HL-60 (cell line): Measurements from ENCODE around the gene PAK3.

Experiments used
- POLR2AphosphoS5 ChIP-seq: IDR thresholded peaks from 2 replicates; pipeline ENCODE4 v1.6.1; 2012; ENCODE audit warnings: low read depth
- SPI1 ChIP-seq: IDR thresholded peaks from 2 replicates; pipeline ENCODE4 v1.6.1; 2012; ENCODE audit warnings: low read depth, mild to moderate bottlenecking, borderline replicate concordance
- TF ChIP-seq, protein P1 (sequence below): IDR thresholded peaks from one replicate; pipeline ENCODE4 v1.5.1; 2011; ENCODE audit warnings: low read length, control low read depth, inconsistent platforms; ENCODE audit not compliant: insufficient read depth
- TF ChIP-seq, protein P2 (sequence below): IDR thresholded peaks from 2 replicates; pipeline ENCODE4 v1.6.1; 2012; ENCODE audit warnings: low read depth; ENCODE audit not compliant: insufficient replicate concordance

DNA sequence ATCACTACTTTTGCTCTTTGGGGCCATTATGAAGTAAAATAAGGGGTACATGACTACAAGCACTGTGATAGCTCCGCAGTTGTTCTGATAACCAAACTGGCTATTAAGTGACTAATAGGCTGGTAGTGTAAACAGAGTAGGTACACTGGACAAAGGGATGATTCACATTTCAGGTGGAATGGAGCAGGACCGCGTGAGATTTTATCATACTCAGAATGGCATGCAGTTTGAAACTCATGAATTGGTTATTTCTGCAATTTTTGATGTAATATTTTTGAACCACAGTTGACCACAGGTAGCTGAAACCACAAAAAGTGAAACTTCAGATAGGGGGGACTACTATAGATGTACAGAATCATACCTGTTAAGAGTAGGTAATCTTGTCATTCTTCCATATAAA lies 55.8 kb downstream of the PAK3 start:
- TF ChIP-seq, protein P1, sequence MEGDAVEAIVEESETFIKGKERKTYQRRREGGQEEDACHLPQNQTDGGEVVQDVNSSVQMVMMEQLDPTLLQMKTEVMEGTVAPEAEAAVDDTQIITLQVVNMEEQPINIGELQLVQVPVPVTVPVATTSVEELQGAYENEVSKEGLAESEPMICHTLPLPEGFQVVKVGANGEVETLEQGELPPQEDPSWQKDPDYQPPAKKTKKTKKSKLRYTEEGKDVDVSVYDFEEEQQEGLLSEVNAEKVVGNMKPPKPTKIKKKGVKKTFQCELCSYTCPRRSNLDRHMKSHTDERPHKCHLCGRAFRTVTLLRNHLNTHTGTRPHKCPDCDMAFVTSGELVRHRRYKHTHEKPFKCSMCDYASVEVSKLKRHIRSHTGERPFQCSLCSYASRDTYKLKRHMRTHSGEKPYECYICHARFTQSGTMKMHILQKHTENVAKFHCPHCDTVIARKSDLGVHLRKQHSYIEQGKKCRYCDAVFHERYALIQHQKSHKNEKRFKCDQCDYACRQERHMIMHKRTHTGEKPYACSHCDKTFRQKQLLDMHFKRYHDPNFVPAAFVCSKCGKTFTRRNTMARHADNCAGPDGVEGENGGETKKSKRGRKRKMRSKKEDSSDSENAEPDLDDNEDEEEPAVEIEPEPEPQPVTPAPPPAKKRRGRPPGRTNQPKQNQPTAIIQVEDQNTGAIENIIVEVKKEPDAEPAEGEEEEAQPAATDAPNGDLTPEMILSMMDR, result no peak
- no peak for TF ChIP-seq POLR2AphosphoS5
- no peak for TF ChIP-seq SPI1
- TF ChIP-seq, protein P2, sequence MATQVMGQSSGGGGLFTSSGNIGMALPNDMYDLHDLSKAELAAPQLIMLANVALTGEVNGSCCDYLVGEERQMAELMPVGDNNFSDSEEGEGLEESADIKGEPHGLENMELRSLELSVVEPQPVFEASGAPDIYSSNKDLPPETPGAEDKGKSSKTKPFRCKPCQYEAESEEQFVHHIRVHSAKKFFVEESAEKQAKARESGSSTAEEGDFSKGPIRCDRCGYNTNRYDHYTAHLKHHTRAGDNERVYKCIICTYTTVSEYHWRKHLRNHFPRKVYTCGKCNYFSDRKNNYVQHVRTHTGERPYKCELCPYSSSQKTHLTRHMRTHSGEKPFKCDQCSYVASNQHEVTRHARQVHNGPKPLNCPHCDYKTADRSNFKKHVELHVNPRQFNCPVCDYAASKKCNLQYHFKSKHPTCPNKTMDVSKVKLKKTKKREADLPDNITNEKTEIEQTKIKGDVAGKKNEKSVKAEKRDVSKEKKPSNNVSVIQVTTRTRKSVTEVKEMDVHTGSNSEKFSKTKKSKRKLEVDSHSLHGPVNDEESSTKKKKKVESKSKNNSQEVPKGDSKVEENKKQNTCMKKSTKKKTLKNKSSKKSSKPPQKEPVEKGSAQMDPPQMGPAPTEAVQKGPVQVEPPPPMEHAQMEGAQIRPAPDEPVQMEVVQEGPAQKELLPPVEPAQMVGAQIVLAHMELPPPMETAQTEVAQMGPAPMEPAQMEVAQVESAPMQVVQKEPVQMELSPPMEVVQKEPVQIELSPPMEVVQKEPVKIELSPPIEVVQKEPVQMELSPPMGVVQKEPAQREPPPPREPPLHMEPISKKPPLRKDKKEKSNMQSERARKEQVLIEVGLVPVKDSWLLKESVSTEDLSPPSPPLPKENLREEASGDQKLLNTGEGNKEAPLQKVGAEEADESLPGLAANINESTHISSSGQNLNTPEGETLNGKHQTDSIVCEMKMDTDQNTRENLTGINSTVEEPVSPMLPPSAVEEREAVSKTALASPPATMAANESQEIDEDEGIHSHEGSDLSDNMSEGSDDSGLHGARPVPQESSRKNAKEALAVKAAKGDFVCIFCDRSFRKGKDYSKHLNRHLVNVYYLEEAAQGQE, result no peak
